CD14-positive monocyte (primary cell): ENCODE measurements around the gene TCF19. TPM values are rescaled to one million over a fixed set of nuclear protein-coding genes. Genes with fewer than 3 reads are reported as not detected.

Experiments used
- DNase-seq, 3 donors: peaks; one replicate each; pipeline ENCODE4 v3.0.0-alpha.2; 2011 to 2022
- H2AFZ ChIP-seq: 2 replicates; pipeline ENCODE4 v1.6.0; 2012; ENCODE audit warnings: mild to moderate bottlenecking, low read depth, low read length, inconsistent platforms; ENCODE audit not compliant: insufficient read depth, poor library complexity, severe bottlenecking
- H3K27ac ChIP-seq, 2 donors: 1 replicate in 1 of 2; 2 replicates in 1 of 2; pipeline ENCODE4 v1.5.1; 2012 to 2013; ENCODE audit warnings: low read length in 2 of 2, control low read depth in 1 of 2, inconsistent platforms in 1 of 2, low read depth in 1 of 2, mild to moderate bottlenecking in 1 of 2
- H3K27me3 ChIP-seq, 2 donors: one replicate each; pipeline versions ENCODE4 v1.6.0 to v1.6.1; 2011 to 2013; ENCODE audit warnings: low read length in 2 of 2; ENCODE audit not compliant: control insufficient read depth in 2 of 2, insufficient read depth in 2 of 2
- H3K36me3 ChIP-seq, 2 donors: replicated peaks in 1 of 2; 1 replicate in 1 of 2; 2 replicates in 1 of 2; pipeline versions ENCODE4 v1.5.1 to v1.6.1; 2012 to 2013; ENCODE audit warnings: low read length in 2 of 2, control low read depth in 1 of 2, inconsistent platforms in 1 of 2, mild to moderate bottlenecking in 1 of 2; ENCODE audit not compliant: insufficient read depth in 2 of 2, control insufficient read depth in 1 of 2
- H3K4me1 ChIP-seq, 2 donors: 1 replicate in 1 of 2; 2 replicates in 1 of 2; pipeline versions ENCODE4 v1.5.1 to v1.6.1; 2012 to 2013; ENCODE audit warnings: low read length in 2 of 2, control low read depth in 1 of 2, inconsistent platforms in 1 of 2, mild to moderate bottlenecking in 1 of 2, moderate library complexity in 1 of 2; ENCODE audit not compliant: insufficient read depth in 2 of 2, control insufficient read depth in 1 of 2
- H3K4me2 ChIP-seq: replicated peaks from 2 replicates; pipeline ENCODE3; 2012; ENCODE audit warnings: low read length, moderate library complexity, mild to moderate bottlenecking; ENCODE audit not compliant: poor library complexity, severe bottlenecking; ENCODE audit errors: extremely low read depth
- H3K4me3 ChIP-seq, 3 experiments: fragments of 200-600 bp in 1 of 3; sonication (generic) in 1 of 3; replicated peaks in 1 of 3; 1 replicate in 2 of 3; 2 replicates in 1 of 3; pipeline ENCODE4 v1.5.1; 2011 to 2013; ENCODE audit warnings: low read length in 3 of 3, mild to moderate bottlenecking in 3 of 3, control low read depth in 2 of 3, low read depth in 2 of 3, inconsistent platforms in 1 of 3, moderate library complexity in 1 of 3
- H3K79me2 ChIP-seq: 2 replicates; pipeline ENCODE4 v1.6.0; 2012; ENCODE audit warnings: mild to moderate bottlenecking, control low read depth, inconsistent platforms, low read length, moderate library complexity; ENCODE audit not compliant: insufficient read depth
- H3K9ac ChIP-seq: 2 replicates; pipeline ENCODE4 v1.6.0; 2017; ENCODE audit warnings: low read length, mild to moderate bottlenecking; ENCODE audit not compliant: insufficient read depth, poor library complexity, severe bottlenecking
- H3K9me3 ChIP-seq, 2 donors: replicated peaks in 1 of 2; 1 replicate in 1 of 2; 2 replicates in 1 of 2; pipeline versions ENCODE4 v1.5.1 to v1.6.1; 2012 to 2013; ENCODE audit warnings: low read length in 2 of 2, control low read depth in 1 of 2; ENCODE audit not compliant: control insufficient read depth in 1 of 2, insufficient read depth in 1 of 2
- H4K20me1 ChIP-seq: 2 replicates; pipeline ENCODE4 v1.6.0; 2012; ENCODE audit warnings: mild to moderate bottlenecking, low read length, control low read depth, moderate library complexity; ENCODE audit not compliant: insufficient read depth
- H3K27ac Mint-ChIP-seq, 7 donors: one replicate each; pipeline ENCODE4 v1.8.0; 2020; ENCODE audit warnings: mild to moderate bottlenecking in 7 of 7, mixed read lengths in 7 of 7, moderate library complexity in 6 of 7, inconsistent platforms in 2 of 7
- H3K27me3 Mint-ChIP-seq, 3 donors: one replicate each; pipeline ENCODE4 v1.8.0; 2021 to 2022; ENCODE audit warnings: low read depth in 3 of 3, mild to moderate bottlenecking in 3 of 3, mixed read lengths in 3 of 3, moderate library complexity in 3 of 3, inconsistent platforms in 1 of 3
- H3K36me3 Mint-ChIP-seq, 2 donors: one replicate each; pipeline ENCODE4 v1.8.0; 2020; ENCODE audit warnings: mixed read lengths in 2 of 2, inconsistent platforms in 1 of 2, mild to moderate bottlenecking in 1 of 2
- H3K4me1 Mint-ChIP-seq: one replicate; pipeline ENCODE4 v1.8.0; 2020; ENCODE audit warnings: mild to moderate bottlenecking, mixed read lengths
- H3K4me3 Mint-ChIP-seq, 2 donors: one replicate each; pipeline ENCODE4 v1.8.0; 2020; ENCODE audit warnings: mild to moderate bottlenecking in 2 of 2, mixed read lengths in 2 of 2, moderate library complexity in 1 of 2
- H3K9me3 Mint-ChIP-seq, 7 donors: one replicate each; pipeline ENCODE4 v1.8.0; 2020 to 2022; ENCODE audit warnings: mixed read lengths in 7 of 7, mild to moderate bottlenecking in 6 of 7, moderate library complexity in 6 of 7, inconsistent platforms in 2 of 7
- WGBS: methylation state at CpG from one replicate; pipeline ENCODE4 v1.1.5; 2013; ENCODE audit warnings: missing lambda C conversion rate; ENCODE audit not compliant: insufficient coverage; 5-methylcytosine and 5-hydroxymethylcytosine counted together
- intact Hi-C, 2 donors: fragments of 100-400 bp; cut with micrococcal nuclease; formaldehyde crosslinking; loops; one replicate each; pipeline versions ENCODE4 v1.15.0 to v1.15.1; 2023
- polyA plus RNA-seq, 3 donors: library from polyadenylated mRNA; depleted of rRNA in 1 of 3; unstranded in 2 of 3; stranded (reverse) in 1 of 3; fragments of 300-500 nt in 2 of 3; fragments of >200 nt in 1 of 3; fragmentation: Illumina TruSeq in 2 of 3; gene quantifications; 1 replicate in 2 of 3; 2 replicates in 1 of 3; pipeline ENCODE4 v1.2.3, GENCODE V29; 2012 to 2021
- TF ChIP-seq, protein P1 (sequence below): fragments of 200-600 bp; IDR thresholded peaks from one replicate; pipeline ENCODE4 v1.8.0; 2022; ENCODE audit warnings: antibody characterized with exemption, mild to moderate bottlenecking

Gene TCF19
- polyA plus RNA-seq, 3 donors: 0.75 to 1.1 (median 0.80) TPM

DNA sequence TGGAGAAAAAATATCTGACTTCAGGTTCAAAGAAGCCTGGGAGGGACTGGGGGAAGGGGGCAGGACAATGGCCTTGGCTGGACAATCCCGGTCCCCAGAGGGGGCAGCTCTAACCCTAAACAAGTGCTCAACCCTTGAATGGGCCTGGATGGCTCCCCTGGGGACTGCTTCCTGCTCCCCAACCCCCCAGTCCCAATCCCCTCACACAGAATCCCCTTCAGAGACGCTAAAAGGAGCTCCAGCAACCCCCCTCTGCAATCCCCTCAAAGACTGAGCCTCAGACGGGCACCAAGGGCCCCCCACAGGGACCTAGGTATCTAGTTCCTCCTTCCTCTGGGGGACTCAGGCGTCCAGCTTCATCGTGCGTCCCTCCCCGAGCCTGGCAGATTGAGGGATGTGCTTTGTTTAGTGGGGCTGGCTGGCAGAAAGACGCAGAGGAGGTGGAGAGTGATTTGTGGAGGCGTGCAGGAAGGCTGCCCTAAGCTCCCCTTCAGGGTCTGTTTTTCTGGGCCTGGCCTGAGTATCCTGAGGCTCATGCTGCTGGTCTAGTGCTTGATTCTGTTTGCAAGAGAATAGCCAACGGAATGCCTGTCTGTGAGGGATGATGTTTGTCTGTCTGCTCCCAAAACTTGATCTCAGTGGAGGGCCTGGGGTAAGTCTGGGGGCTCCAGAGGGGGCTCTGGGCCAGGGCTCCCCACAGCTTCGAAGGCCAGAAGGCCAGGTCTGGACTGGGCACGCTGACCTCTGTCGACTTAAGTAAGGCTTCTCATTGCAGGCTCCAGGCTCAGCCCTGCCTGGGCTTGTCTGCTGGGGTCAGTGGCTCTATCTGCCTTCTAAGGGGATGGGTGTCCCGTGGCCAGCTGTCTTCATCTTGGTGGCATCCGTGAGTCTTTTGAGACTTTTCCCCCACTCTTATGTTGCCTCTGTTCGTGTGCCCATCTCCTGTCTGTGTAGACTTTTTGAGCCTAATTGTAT is 13.8 kb downstream of the TCF19 start:
- Histone ChIP-seq H3K27ac (no peak overlapping the region), H3K4me1 (no peaks in the 10 kb centered on the region), H3K36me3 (no peaks in the 10 kb centered on the region), H3K79me2 (no peaks in the 10 kb centered on the region), H3K27me3 (no peaks in the 10 kb centered on the region), H2AFZ (no peak overlapping the region), H3K9ac (no peak overlapping the region), H3K4me2 (no peak overlapping the region), H3K9me3 (no peaks in the 10 kb centered on the region), H4K20me1 (no peaks in the 10 kb centered on the region), H3K4me3 (no peak overlapping the region)
- Mint-ChIP-seq H3K27me3 (no peaks in the 10 kb centered on the region), H3K4me1 (no peaks in the 10 kb centered on the region), H3K27ac (peak overlapping the region in 2 of 7 donors; percentile 42 to 58), H3K36me3 (no peaks in the 10 kb centered on the region), H3K9me3 (no peaks in the 10 kb centered on the region), H3K4me3 (no peak overlapping the region)
- 83% methylated on average over 8 of the region's 16 CpGs for WGBS
- intact Hi-C loops: no loop called here
- DNase-seq: no peak
- TF ChIP-seq, protein P1, sequence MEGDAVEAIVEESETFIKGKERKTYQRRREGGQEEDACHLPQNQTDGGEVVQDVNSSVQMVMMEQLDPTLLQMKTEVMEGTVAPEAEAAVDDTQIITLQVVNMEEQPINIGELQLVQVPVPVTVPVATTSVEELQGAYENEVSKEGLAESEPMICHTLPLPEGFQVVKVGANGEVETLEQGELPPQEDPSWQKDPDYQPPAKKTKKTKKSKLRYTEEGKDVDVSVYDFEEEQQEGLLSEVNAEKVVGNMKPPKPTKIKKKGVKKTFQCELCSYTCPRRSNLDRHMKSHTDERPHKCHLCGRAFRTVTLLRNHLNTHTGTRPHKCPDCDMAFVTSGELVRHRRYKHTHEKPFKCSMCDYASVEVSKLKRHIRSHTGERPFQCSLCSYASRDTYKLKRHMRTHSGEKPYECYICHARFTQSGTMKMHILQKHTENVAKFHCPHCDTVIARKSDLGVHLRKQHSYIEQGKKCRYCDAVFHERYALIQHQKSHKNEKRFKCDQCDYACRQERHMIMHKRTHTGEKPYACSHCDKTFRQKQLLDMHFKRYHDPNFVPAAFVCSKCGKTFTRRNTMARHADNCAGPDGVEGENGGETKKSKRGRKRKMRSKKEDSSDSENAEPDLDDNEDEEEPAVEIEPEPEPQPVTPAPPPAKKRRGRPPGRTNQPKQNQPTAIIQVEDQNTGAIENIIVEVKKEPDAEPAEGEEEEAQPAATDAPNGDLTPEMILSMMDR: no peak

DNA sequence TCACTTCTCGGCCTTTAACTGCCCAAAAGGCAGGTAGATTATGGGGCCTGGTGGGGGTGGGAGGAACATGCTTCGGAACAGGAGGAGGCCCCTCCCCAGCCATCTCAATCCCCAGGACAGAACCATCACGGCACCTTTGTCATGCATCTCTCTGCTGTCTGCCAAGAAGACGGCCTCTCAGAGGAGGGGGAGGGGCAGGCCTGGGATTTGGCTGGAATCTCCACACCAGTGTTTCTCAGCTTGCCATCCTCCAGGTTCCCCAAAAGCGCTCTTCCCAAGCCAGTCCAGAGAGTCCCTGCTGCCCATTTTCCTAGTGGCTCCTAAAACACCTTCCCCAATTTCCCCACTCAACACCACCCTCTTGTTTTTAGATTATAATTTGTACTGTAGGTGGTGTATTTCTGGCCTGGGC is 14.6 kb downstream of the TCF19 start:
- no peaks in the 10 kb centered on the region for H3K9me3 ChIP-seq
- TF ChIP-seq, protein P1: no peak
- no peak overlapping the region for H3K4me3 Mint-ChIP-seq
- no peaks in the 10 kb centered on the region for H3K36me3 Mint-ChIP-seq
- WGBS: no CpG with 5 or more reads among the region's 5 CpGs
- no peaks in the 10 kb centered on the region for H3K27me3 Mint-ChIP-seq
- no peak overlapping the region for H3K4me3 ChIP-seq
- no peak overlapping the region for H3K4me2 ChIP-seq
- no peaks in the 10 kb centered on the region for H3K27me3 ChIP-seq
- H2AFZ ChIP-seq: no peak overlapping the region
- intact Hi-C loops: no loop called here
- no peak overlapping the region for H3K9ac ChIP-seq
- H3K9me3 Mint-ChIP-seq: no peaks in the 10 kb centered on the region
- no peaks in the 10 kb centered on the region for H3K36me3 ChIP-seq
- no peaks in the 10 kb centered on the region for H4K20me1 ChIP-seq
- H3K4me1 Mint-ChIP-seq: no peaks in the 10 kb centered on the region
- no peak overlapping the region for H3K27ac ChIP-seq
- H3K4me1 ChIP-seq: no peaks in the 10 kb centered on the region
- H3K79me2 ChIP-seq: no peaks in the 10 kb centered on the region
- H3K27ac Mint-ChIP-seq: no peak overlapping the region
- DNase-seq: no peak
